ENCODE data around the gene ATP11C. TPM values are rescaled to one million over a fixed set of nuclear protein-coding genes. Genes with fewer than 3 reads are reported as not detected.
A peak's percentile ranks its signal among the peaks of the same experiment; 100 is the strongest.
"Not testable (repeated sequence)": the region's sequence is repeated elsewhere in the genome, so short reads cannot be mapped to it uniquely, and the experiment has no call there.

The ATP11C gene
- total and polyA plus RNA-seq, 9 of the 15 experiments (the other 6 are each of a cell fraction or from before 2014, with no cell fraction given) = 18.2 to 42.2 (median 29.4) TPM

DNA sequence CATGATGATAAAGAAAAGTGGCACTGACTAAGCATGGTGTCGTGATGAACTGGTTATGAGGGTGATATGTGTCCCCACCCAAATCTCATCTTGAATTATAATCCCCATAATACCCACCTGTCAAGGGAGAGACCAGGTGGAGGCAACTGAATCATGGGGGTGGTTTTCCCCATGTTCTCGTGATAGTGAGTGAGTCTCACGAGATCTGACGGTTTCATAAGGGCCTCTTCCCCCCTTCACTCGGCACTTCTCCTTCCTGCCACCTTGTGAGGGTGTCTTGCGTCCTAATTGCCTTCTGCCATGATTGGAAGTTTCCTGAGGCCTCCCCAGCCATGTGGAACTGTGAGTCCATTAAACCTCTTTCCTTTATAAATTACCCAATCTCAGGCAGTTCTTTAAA lies 11.7 kb downstream of the ATP11C start:
- TF ChIP-seq SPI1 (IDR thresholded peaks at IDR 0.05; ENCODE audit: borderline replicate concordance, low read depth, low read length) (0 out of 2 replicates have a peak, but pooled peaks have one; percentile 16), CHD2 (IDR thresholded peaks at IDR 0.05; ENCODE audit: low read depth, low read length) (peak; percentile 87), PRDM10 (IDR thresholded peaks at IDR 0.05; ENCODE audit: partially characterized antibody) (peak; percentile 35)
- ATAC-seq = peak; percentile 51
- H2AFZ ChIP-seq (ENCODE audit: low read depth, low read length); H3K27me3 ChIP-seq (ENCODE audit: control insufficient read depth in 2 of 2, insufficient read depth in 2 of 2, low read length in 2 of 2); DNase-seq (ENCODE audit: extremely low read depth in 1 of 4, low spot score in 3 of 4); H3K9me3 ChIP-seq (replicated peaks; ENCODE audit: control insufficient read depth, insufficient read depth, low read depth, low read length); BruUV-seq (replicated peaks); CTCF ChIA-PET (ENCODE audit: low intra/inter-chr PET ratio); H3K36me3 ChIP-seq (ENCODE audit: control insufficient read depth, insufficient read depth, low read length); H4K20me1 ChIP-seq (replicated peaks; ENCODE audit: control insufficient read depth, insufficient read depth, low read length); in situ Hi-C loops (cut with MboI); H3K27ac ChIP-seq (ENCODE audit: extremely low read depth, low read depth, low read length); H3K4me1 ChIP-seq (replicated peaks in 1 of 2; ENCODE audit: control insufficient read depth in 2 of 2, insufficient read depth in 2 of 2, low read length in 2 of 2); H3K9ac ChIP-seq (ENCODE audit: insufficient read depth in 1 of 2, low read depth in 2 of 2, low read length in 2 of 2); FAIRE-seq; H3K4me3 ChIP-seq; intact Hi-C loops (cut with micrococcal nuclease); H3K9me1 ChIP-seq (ENCODE audit: control insufficient read depth, insufficient read depth, low read length): not testable (repeated sequence)
- peak overlapping the region; percentile 3; the same call in 1 of the 2 replicates for H3K4me2 ChIP-seq (ENCODE audit: insufficient read depth, low read length)
- POLR2A ChIA-PET = interaction anchor here (1.5 kb wide), 1 partner anchor 9 kb away, joined by 8 read pairs; no protein-coding TSS in a partner anchor
- peaks cover 58% of the 10 kb centered on the region for H3K79me2 ChIP-seq (ENCODE audit: control insufficient read depth, insufficient read depth, low read length)
- WGBS (ENCODE audit: insufficient coverage, low coverage, missing lambda C conversion rate) = 51% methylated on average over 4 of the region's 6 CpGs

All from K562 (cell line).